HG03108 (cell line): ENCODE results near the gene KPNB1.

Experiments used
- ATAC-seq: cut with Tn5 transposase; IDR thresholded peaks from one replicate; pipeline ENCODE4 v1.9.1; 2021; ENCODE audit warnings: moderate library complexity; ENCODE audit not compliant: unreplicated experiment

Gene KPNB1

DNA sequence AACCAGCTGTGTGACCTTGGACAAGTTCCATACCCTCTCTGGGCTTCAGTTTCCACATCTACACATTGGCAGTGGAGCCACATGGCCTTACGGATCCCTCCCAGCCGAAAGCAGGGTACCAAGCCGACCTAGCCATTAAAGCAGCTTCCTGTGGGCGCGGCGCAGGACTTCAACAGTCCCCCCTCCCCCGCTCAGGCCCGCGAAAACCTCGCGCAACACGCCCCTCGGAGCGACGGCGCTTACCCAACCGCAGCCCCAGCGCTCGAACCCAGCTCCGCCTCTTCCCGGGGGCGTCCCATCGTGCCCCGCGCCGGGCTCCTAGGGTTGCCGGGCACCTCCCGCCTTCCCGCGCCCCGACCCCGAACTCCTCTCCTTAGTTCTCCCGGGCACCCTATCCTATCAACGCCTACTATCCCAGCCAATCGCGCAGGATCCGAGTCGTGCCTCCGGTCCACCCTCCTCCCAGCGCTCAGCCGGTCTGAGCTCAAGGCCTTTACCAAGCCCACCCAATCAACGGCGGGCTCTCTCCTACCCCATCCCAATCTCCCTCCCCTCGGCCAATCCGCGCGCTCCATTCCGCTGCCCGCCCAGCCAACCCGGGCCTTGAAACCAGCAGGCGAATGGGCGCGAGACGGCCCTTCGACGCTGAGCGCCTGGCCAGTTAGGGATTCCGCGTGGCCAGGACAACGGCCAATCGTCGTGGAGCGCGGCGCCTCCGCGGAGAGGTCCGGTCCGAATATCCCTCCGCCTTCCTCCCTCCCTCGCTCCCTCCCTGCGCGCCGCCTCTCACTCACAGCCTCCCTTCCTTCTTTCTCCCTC is at the start of gene KPNB1:
Gene KPNB1, plus strand, starts transcription at position 767 of the 819 bp plus-strand sequence. CDS start 326 bp downstream, outside the sequence.
- peak; percentile 75 for ATAC-seq

DNA sequence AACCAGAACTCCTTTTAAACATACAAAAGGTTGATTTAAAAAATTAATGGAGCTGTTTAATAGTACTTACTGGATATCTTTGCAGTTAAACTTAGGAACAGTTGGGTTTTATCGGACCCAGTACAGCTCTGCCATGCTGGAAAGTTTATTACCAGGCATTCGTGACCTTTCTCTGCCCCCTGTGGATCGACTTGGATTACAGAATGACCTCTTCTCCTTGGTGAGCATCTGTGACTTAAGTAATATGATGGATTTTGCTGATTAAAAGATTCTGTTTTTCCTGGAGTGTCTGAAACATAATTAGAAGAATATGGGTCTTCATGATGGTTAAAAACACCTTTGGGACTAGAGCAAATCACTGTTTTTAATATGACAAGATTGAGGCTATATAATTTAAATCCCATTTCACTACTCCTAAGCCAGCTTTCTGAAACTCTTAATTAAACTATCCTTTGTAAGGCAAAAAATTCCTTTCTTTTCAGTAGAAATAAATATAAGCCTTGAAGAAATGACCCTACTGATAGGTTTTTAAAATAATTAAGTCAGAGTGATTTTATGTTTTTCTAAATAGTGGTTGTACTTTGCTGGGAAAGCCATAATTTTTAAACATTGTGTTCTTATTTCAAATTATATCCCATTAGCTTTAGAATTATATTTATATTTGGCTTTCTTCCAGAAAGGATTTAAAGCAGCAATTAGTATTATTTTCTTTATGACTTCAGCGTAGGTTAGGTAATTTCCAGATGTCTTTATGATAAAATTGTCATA is 45.7 kb upstream of the KPNB1 start:
- ATAC-seq = no peak

DNA sequence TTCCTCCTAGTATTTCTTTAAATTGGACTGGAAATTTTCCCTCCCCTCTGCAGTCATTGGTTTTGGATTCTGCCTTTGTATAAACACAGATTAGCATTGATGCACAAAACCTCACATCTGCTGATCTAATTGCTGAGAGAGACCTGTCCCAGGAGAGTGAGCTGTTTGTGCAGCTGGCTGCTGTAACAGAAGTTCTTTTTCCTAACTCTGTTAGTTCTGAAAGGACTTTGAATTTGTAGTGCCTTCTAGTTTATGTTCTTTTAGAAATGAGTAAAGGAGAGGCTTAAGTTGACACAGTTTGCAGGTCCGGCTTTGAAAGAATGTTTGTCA is 45.2 kb upstream of the KPNB1 start:
- no peak for ATAC-seq

DNA sequence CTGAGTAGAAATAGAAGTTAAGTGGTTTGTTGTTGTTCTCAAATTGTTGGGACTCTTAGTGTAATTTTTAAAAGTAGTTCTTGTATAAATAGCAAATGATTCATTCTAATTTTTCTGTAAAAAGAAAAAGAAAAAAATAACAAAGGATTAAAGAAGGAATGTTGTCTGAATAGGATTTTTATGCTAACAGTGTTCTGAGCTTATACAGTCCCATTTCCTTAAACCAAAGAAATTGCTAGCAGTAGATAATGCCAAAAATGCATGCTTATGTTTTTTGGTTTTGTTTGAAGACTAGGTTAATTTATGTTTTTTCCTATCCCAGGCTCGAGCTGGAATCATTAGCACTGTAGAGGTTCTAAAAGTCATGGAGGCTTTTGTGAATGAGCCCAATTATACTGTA is 44.7 kb upstream of the KPNB1 start:
- ATAC-seq = no peak

DNA sequence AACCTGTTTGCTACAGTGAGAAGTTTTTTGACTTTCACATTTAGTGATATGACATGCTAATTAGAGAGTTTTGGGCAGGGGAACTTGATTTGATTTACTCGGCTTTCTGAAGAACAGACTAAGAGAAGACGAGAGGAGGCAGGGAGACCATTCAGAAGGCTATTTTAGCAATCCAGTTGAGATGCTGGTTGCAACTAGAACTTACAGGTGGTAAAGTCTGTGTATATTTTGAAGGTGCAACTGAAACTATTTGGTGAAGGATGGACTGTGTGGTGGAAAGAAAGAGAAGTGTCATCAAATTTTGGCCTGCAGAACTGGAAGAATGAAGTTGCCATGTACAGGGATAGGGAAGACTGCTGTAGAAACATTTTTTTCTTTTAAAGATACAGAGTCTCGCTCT is 42.2 kb upstream of the KPNB1 start:
- ATAC-seq = no peak

DNA sequence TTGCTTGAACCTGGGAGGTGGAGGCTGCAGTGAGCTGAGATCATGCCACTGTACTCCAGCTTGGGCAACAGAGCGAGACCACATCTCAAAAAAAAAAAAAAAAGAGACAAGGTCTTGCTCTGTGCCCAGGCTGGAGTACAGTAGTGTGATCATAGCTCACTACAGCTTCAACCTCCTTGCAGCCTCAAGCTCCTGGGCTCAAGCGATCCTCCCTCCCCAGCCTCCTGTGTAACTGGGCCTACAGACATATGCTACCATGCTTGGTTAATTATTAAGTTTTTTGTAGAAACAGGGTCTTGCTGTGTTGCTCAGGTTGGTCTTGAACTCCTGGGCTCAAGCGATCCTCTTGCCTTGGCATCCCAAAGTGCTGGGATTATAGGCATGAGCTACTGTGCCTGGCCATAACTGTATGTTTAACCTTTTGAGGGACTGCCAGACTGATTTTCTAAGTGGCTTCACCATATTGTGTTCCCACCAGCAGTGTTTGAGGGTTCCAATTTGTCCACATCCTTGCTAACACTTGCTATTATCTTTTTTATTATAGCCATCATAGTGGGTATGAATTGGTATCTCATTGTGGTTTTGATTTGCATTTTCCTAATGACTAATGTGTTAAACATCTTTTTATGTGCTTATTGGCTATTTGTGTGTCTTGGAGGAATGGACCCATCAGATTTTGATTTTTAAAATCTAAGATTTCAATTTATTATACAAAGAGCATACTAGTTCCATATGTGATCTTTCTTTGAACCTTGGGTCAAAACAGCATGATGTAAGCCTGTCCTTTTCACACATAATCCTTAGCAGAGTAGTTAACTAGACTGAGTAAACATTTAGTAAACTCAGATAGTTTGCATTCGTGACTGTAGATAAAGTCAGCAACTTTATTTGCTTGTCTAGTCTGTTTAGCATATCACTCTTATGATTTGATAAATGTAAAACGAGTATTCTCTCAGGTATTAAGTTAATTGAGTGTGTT is 38.1 kb upstream of the KPNB1 start:
- ATAC-seq = no peak

GRCh38 chr17:47615766-47616424 is 33.8 kb upstream of the KPNB1 start:
- ATAC-seq = no peak

DNA sequence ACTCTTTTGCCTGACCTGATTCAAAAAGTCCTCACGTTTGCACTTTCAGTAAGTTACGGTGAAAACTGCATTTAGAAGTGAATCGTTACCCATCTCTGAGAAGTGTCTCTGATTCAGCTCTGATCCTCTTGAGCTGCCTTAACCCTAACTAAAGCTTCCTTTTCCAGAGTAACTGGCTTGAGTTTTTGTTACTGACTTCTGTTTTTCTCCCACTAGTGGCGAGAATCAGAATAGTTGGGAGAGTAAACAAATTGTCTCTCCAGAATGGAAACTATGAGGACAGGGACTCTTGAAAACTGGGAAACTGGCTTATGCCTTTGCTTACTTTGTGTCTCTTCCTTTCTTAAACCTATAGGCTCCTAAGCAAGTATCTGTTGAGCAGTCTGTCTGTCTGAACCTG is 31.3 kb upstream of the KPNB1 start:
- no peak for ATAC-seq

GRCh38 chr17:47620503-47621245 is 29.0 kb upstream of the KPNB1 start:
- ATAC-seq = no peak

GRCh38 chr17:47621293-47622179 is 28.2 kb upstream of the KPNB1 start:
- no peak for ATAC-seq

- ATAC-seq = no peak
Measured at GRCh38 chr17:47622180-47622549, 27.6 kb upstream of the KPNB1 start.

GRCh38 chr17:47624727-47625068 is 25.0 kb upstream of the KPNB1 start:
- ATAC-seq = no peak

DNA sequence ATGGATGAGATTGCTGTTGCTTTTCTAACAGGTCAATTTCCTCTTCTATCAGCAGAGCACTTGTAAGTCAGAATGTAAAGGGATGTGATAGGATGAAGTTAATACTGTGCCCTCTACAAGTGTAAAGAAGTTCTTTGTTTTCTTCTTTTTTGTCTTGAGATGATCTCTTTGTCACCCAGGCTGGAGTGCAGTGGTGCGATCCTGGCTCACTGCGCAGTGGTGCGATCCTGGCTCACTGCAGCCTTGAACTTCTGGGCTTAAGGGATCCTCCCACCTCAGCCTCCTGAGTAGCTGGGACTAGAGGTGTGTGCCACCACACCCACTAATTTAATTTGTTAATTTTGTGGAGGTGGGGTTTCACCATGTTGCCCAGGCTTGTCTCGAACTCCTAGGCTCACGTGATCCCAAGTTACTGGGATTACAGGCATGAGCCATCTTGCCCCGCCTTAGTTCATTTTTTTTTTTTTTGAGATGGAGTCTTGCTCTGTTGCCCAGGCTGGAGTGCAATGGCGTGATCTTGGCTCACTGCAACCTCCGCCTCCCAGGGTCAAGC is 21.6 kb upstream of the KPNB1 start:
- ATAC-seq = no peak

- ATAC-seq = no peak
Measured at GRCh38 chr17:47629826-47630225, 19.9 kb upstream of the KPNB1 start.

DNA sequence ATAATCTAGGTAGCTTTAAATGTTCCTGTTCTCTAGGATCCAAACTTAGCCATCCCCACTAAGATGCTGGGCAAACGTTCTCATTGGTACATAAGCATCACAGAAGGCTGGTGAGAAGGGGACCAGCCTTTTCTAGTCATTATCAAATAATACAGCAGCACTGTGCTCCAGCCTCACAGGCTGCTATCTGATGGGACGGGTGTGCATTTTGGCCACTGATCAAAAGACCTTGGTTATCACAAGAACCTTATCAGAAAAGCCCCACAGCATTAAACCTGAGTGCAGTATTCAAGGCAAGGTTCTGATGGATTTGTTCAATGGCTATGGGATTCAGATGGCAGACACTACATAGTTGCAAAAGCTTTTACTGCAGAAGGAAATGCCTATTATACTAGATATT is 19.1 kb upstream of the KPNB1 start:
- ATAC-seq = no peak

GRCh38 chr17:47632991-47633390 is 16.7 kb upstream of the KPNB1 start:
- ATAC-seq = no peak

DNA sequence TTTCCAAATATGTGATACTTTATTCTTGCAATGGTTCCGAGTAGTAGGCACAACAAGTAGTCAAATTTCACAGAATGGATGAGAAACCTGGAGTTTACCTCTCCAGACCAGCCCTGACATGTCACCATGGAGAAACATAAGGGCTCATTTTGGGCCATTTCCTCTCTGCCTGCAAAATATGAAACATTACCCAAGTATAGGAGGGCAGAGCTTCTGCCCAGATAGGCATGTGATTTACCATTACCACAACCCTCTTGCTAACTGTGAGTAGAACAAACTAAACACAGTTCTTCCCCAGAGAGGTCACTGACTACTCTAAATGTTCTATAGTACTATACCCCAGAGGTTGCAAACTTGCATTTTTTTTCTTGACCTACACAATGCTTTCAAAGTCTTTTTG is 15.7 kb upstream of the KPNB1 start:
- no peak for ATAC-seq

DNA sequence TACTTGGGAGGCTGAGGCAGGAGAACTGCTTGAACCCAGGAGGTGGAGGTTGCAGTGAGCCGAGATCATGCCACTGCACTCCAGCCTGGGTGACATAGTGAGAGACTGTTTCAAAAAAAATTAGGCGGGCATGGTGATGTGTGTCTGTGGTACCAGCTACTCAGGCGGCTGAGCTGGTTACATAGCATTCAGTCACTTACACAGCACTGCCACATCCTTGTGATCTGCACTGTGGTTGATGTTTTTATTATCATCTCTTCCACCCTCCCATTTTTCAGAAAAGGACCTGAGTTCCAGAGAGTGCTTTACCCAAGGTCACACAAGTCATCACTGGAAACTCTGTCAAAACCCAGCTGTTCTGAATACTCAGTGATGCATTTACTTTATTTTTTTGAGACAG is 14.8 kb upstream of the KPNB1 start:
- ATAC-seq = no peak

DNA sequence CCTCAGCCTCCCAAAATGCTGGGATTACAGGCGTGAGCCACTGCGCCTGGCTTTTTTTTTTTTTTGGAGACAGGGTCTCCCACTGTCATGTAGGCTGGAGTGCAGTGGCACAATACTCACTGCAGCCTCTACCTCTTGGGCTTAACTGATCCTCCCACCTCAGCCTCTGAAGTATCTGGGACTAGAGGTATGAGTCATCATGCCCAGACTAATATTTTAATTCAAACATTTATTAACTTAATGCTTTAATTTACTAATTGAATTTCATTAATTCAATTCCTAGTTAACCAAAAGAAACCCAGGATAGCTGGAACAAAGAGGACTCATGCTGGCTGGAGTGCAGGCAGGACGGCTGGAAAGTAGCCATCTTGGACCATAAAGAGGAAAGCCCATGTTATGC is 14.0 kb upstream of the KPNB1 start:
- ATAC-seq = no peak
